HG03342 (cell line): ENCODE measurements around the gene GTF2IRD1.
A peak's percentile ranks its signal among the peaks of the same experiment; 100 is the strongest.

Source experiments
- ATAC-seq: cut with Tn5 transposase; IDR thresholded peaks from one replicate; pipeline ENCODE4 v1.9.1; 2021; ENCODE audit warnings: mild to moderate bottlenecking, moderate library complexity; ENCODE audit not compliant: unreplicated experiment

Gene GTF2IRD1

GRCh38 chr7:74584160-74584954 is 130.7 kb downstream of the GTF2IRD1 start:
- no peak for ATAC-seq

- ATAC-seq = no peak
These were observed 132.1 kb downstream of the GTF2IRD1 start for GRCh38 chr7:74585844-74586243.

- ATAC-seq = no peak
These were observed 132.8 kb downstream of the GTF2IRD1 start for GRCh38 chr7:74586258-74587175.

GRCh38 chr7:74587435-74588126 is 133.9 kb downstream of the GTF2IRD1 start:
- ATAC-seq = peak; percentile 79

GRCh38 chr7:74590813-74591212 is 137.1 kb downstream of the GTF2IRD1 start:
- no peak for ATAC-seq

GRCh38 chr7:74598558-74598957 is 144.9 kb downstream of the GTF2IRD1 start:
- no peak for ATAC-seq

GRCh38 chr7:74599244-74599643 is 145.5 kb downstream of the GTF2IRD1 start:
- ATAC-seq = no peak

GRCh38 chr7:74604326-74605020 is 150.8 kb downstream of the GTF2IRD1 start:
- ATAC-seq = no peak

GRCh38 chr7:74606101-74606908 is 152.6 kb downstream of the GTF2IRD1 start:
- ATAC-seq = no peak

GRCh38 chr7:74606909-74607510 is 153.3 kb downstream of the GTF2IRD1 start:
- no peak for ATAC-seq

- no peak for ATAC-seq
These were observed 158.5 kb downstream of the GTF2IRD1 start for GRCh38 chr7:74612015-74612829.

GRCh38 chr7:74615933-74616780 is 162.5 kb downstream of the GTF2IRD1 start:
- ATAC-seq = no peak

GRCh38 chr7:74617180-74617744 is 163.6 kb downstream of the GTF2IRD1 start:
- ATAC-seq = no peak

- ATAC-seq = no peak
These were observed 165.6 kb downstream of the GTF2IRD1 start for GRCh38 chr7:74619235-74619860.

- ATAC-seq = no peak
These were observed 168.6 kb downstream of the GTF2IRD1 start for GRCh38 chr7:74622228-74622749.

- ATAC-seq = no peak
These were observed 169.4 kb downstream of the GTF2IRD1 start for GRCh38 chr7:74623135-74623534.

GRCh38 chr7:74625446-74625845 is 171.7 kb downstream of the GTF2IRD1 start:
- no peak for ATAC-seq
